CD4-positive, alpha-beta T cell treated with Interleukin-15 for 1 hour (primary cell): Measurements from ENCODE around the gene AKR1C1.
"Not testable (repeated sequence)": the region's sequence is repeated elsewhere in the genome, so short reads cannot be mapped to it uniquely, and the experiment has no call there.

ENCODE experiments used
- DNase-seq: peaks from one replicate; pipeline ENCODE4 v3.0.0-alpha.2; 2020

The AKR1C1 gene

GRCh38 chr10:4984971-4985594, 21.9 kb downstream of the AKR1C1 start:
- DNase-seq: no peak

- DNase-seq: not testable (repeated sequence)
These were observed 24.9 kb downstream of the AKR1C1 start for GRCh38 chr10:4988000-4988641.

GRCh38 chr10:4990217-4990616, 27.0 kb downstream of the AKR1C1 start:
- DNase-seq: no peak

GRCh38 chr10:4991463-4991862, 28.2 kb downstream of the AKR1C1 start:
- not testable (repeated sequence) for DNase-seq

- not testable (repeated sequence) for DNase-seq
These were observed 29.3 kb downstream of the AKR1C1 start for GRCh38 chr10:4992564-4992963.

GRCh38 chr10:4994260-4994659, 31.0 kb downstream of the AKR1C1 start:
- not testable (repeated sequence) for DNase-seq

- no peak for DNase-seq
These were observed 35.5 kb downstream of the AKR1C1 start for GRCh38 chr10:4998671-4999070.

- DNase-seq: no peak
These were observed 39.0 kb downstream of the AKR1C1 start for GRCh38 chr10:5002013-5002727.

- DNase-seq: not testable (repeated sequence)
These were observed 40.2 kb downstream of the AKR1C1 start, which contains the start of gene AKR1C2 for GRCh38 chr10:5003127-5004029. Gene AKR1C2, minus strand, starts transcription at chr10:5003857. Its CDS starts 22 bp downstream, at chr10:5003835.

GRCh38 chr10:5004030-5004385, 40.8 kb downstream of the AKR1C1 start:
- DNase-seq: not testable (repeated sequence)

GRCh38 chr10:5004501-5004900, 41.3 kb downstream of the AKR1C1 start:
- DNase-seq: not testable (repeated sequence)

- not testable (repeated sequence) for DNase-seq
These were observed 45.8 kb downstream of the AKR1C1 start for GRCh38 chr10:5008857-5009548.

GRCh38 chr10:5010043-5010442, 46.8 kb downstream of the AKR1C1 start:
- DNase-seq: not testable (repeated sequence)

GRCh38 chr10:5011392-5011791, 48.2 kb downstream of the AKR1C1 start:
- not testable (repeated sequence) for DNase-seq

GRCh38 chr10:5012595-5012994, 49.4 kb downstream of the AKR1C1 start:
- no peak for DNase-seq

GRCh38 chr10:5013385-5013784, 50.2 kb downstream of the AKR1C1 start:
- DNase-seq: no peak

GRCh38 chr10:5014200-5014910, 51.1 kb downstream of the AKR1C1 start:
- not testable (repeated sequence) for DNase-seq

- no peak for DNase-seq
These were observed 51.7 kb downstream of the AKR1C1 start for GRCh38 chr10:5014936-5015335.

- no peak for DNase-seq
These were observed 54.9 kb downstream of the AKR1C1 start for GRCh38 chr10:5018134-5018533.

- DNase-seq: not testable (repeated sequence)
These were observed 55.6 kb downstream of the AKR1C1 start for GRCh38 chr10:5018671-5019277.
